K562 (cell line): Measurements from ENCODE around the gene ERVFRD-1. TPM values are rescaled to one million over a fixed set of nuclear protein-coding genes. Genes with fewer than 3 reads are reported as not detected.

Source experiments
- ATAC-seq: fragments of 200-7000 bp; cut with Tn5 transposase; 3 replicates; pipeline ENCODE4 v1.9.1; 2020; ENCODE audit warnings: moderate library complexity
- BruUV-seq: library from RNA; stranded (reverse); fragments of 400-500 nt; replicated peaks from 2 replicates; lab custom pipeline; 2021; lab: Mats Ljungman, UMichigan
- CTCF ChIA-PET: fragments of 300-600 bp; formaldehyde crosslinking; extraction: SDS; loops from one replicate; lab custom pipeline; 2021; ENCODE audit warnings: low intra/inter-chr PET ratio; lab: Yijun Ruan, JAX
- POLR2A ChIA-PET: fragments of 300-600, 350-650 bp; sonication (Branson Sonifier 250); formaldehyde crosslinking; extraction: SDS; loops from one replicate; lab custom pipeline; 2021; ENCODE audit warnings: antibody characterized with exemption, inconsistent platforms; lab: Yijun Ruan, JAX
- DNase-seq, 4 experiments: peaks; one replicate each; pipeline versions ENCODE4 v3.0.0 to v3.0.0-alpha.2; 2011 to 2018; ENCODE audit warnings: low spot score in 3 of 4, mixed read lengths in 3 of 4; ENCODE audit errors: extremely low read depth in 1 of 4
- FAIRE-seq: peaks from 2 replicates; lab custom pipeline; 2011; peaks lifted over from hg19 to GRCh38; lab: Jason Lieb, UNC
- H2AFZ ChIP-seq: 2 replicates; pipeline ENCODE4 v1.6.0; 2011; ENCODE audit warnings: low read depth, low read length, control low read depth, inconsistent platforms
- H3K27ac ChIP-seq: fragments of 200-600 bp; 3 replicates; pipeline ENCODE4 v1.8.0; 2011; ENCODE audit warnings: low read depth, mild to moderate bottlenecking, control low read depth, inconsistent platforms, low read length, moderate library complexity, mixed read lengths; ENCODE audit errors: extremely low read depth
- H3K27me3 ChIP-seq, 2 experiments: fragments of 300-600 bp in 1 of 2; 2 replicates in 1 of 2; 3 replicates in 1 of 2; pipeline versions ENCODE4 v1.6.0 to v1.8.0; 2011; ENCODE audit warnings: inconsistent platforms in 2 of 2, low read length in 2 of 2, mild to moderate bottlenecking in 1 of 2, mixed read lengths in 1 of 2, moderate library complexity in 1 of 2; ENCODE audit not compliant: control insufficient read depth in 2 of 2, insufficient read depth in 2 of 2
- H3K36me3 ChIP-seq: fragments of 300-600 bp; 3 replicates; pipeline ENCODE4 v1.8.0; 2011; ENCODE audit warnings: mild to moderate bottlenecking, low read length, inconsistent platforms; ENCODE audit not compliant: control insufficient read depth, insufficient read depth
- H3K4me1 ChIP-seq, 2 experiments: fragments of 200-600 bp in 1 of 2; replicated peaks in 1 of 2; 2 replicates in 1 of 2; 3 replicates in 1 of 2; pipeline versions ENCODE4 v1.5.1 to v1.8.0; 2011; ENCODE audit warnings: inconsistent platforms in 2 of 2, low read length in 2 of 2, mild to moderate bottlenecking in 1 of 2, mixed read lengths in 1 of 2, moderate library complexity in 1 of 2; ENCODE audit not compliant: control insufficient read depth in 2 of 2, insufficient read depth in 2 of 2
- H3K4me2 ChIP-seq: 2 replicates; pipeline ENCODE4 v1.6.1; 2011; ENCODE audit warnings: low read length, control low read depth, inconsistent platforms, mixed read lengths; ENCODE audit not compliant: insufficient read depth
- H3K4me3 ChIP-seq: fragments of 200-600 bp; sonication (generic), shearing (Covaris generic); 2 replicates; pipeline ENCODE4 v1.5.1; 2016; ENCODE audit warnings: control low read depth, inconsistent platforms
- H3K79me2 ChIP-seq: fragments of 200-600 bp; 3 replicates; pipeline ENCODE4 v1.8.0; 2011; ENCODE audit warnings: low read length, inconsistent platforms; ENCODE audit not compliant: control insufficient read depth, insufficient read depth
- H3K9ac ChIP-seq, 2 experiments: 2 replicates each; pipeline versions ENCODE4 v1.6.0 to v1.6.1; 2011; ENCODE audit warnings: low read depth in 2 of 2, low read length in 2 of 2, control low read depth in 1 of 2, inconsistent platforms in 1 of 2, mild to moderate bottlenecking in 1 of 2, mixed read lengths in 1 of 2; ENCODE audit not compliant: insufficient read depth in 1 of 2
- H3K9me1 ChIP-seq: one replicate; pipeline ENCODE4 v1.6.0; 2011; ENCODE audit warnings: inconsistent platforms, mild to moderate bottlenecking, low read length, moderate library complexity; ENCODE audit not compliant: control insufficient read depth, insufficient read depth
- H3K9me3 ChIP-seq: replicated peaks from 2 replicates; pipeline ENCODE4 v1.5.1; 2011; ENCODE audit warnings: low read depth, low read length, inconsistent platforms; ENCODE audit not compliant: control insufficient read depth, insufficient read depth
- H4K20me1 ChIP-seq: replicated peaks from 2 replicates; pipeline ENCODE4 v1.6.1; 2011; ENCODE audit warnings: low read length, inconsistent platforms, mixed read lengths; ENCODE audit not compliant: control insufficient read depth, insufficient read depth
- ERF ChIP-seq: fragments of 450-650 bp; formaldehyde crosslinking; IDR thresholded peaks from 2 replicates; pipeline ENCODE4 v1.4.0; 2020; ENCODE audit warnings: mild to moderate bottlenecking, mixed read lengths
- ESRRA ChIP-seq: fragments of 450-650 bp; IDR thresholded peaks from 2 replicates; pipeline ENCODE4 v1.6.1; 2014; ENCODE audit warnings: low read depth, mild to moderate bottlenecking, moderate library complexity, borderline replicate concordance
- FOS ChIP-seq: IDR thresholded peaks from 3 replicates; pipeline ENCODE4 v1.6.1; 2011; ENCODE audit not compliant: insufficient read length; ENCODE audit errors: extremely low read depth
- FOXK2 ChIP-seq, 2 experiments: fragments of 450-650 bp; IDR thresholded peaks in 1 of 2; conservative IDR thresholded peaks in 1 of 2; 2 replicates each; pipeline ENCODE4 v1.6.1; 2016; ENCODE audit warnings: low read depth in 2 of 2, mild to moderate bottlenecking in 1 of 2
- FOXM1 ChIP-seq, 2 experiments: fragments of 450-650 bp in 1 of 2; sonication (generic) in 1 of 2; formaldehyde crosslinking in 1 of 2; IDR thresholded peaks; 2 replicates each; pipeline versions ENCODE4 v1.6.1 to v1.9.0; 2017 to 2022; ENCODE audit warnings: low read depth in 2 of 2, mild to moderate bottlenecking in 2 of 2, missing genetic modification reagents in 1 of 2, moderate library complexity in 1 of 2
- MEIS2 ChIP-seq: fragments of 450-650 bp; IDR thresholded peaks from 2 replicates; pipeline ENCODE4 v1.6.1; 2014; ENCODE audit warnings: mild to moderate bottlenecking; ENCODE audit not compliant: partially characterized antibody
- NFE2 ChIP-seq: IDR thresholded peaks from 2 replicates; pipeline ENCODE4 v1.6.1; 2014; ENCODE audit warnings: antibody characterized with exemption, low read depth
- NFIX ChIP-seq: fragments of 250-450 bp; sonication (Bioruptor Pico); IDR thresholded peaks from 2 replicates; pipeline ENCODE4 v1.4.0; 2020; ENCODE audit warnings: low read depth, mild to moderate bottlenecking, moderate library complexity
- TRIM28 ChIP-seq: fragments of 450-650 bp; IDR thresholded peaks from 2 replicates; pipeline ENCODE4 v1.6.1; 2017
- UBTF ChIP-seq, 2 experiments: IDR thresholded peaks; 2 replicates each; pipeline ENCODE4 v1.6.1; 2012; ENCODE audit warnings: improper control_type of control experiment in 2 of 2, low read depth in 2 of 2, low read length in 2 of 2, borderline replicate concordance in 1 of 2
- WGBS: fragments of 100-300 bp; shearing (Covaris generic); methylation state at CpG from one replicate; pipeline ENCODE4 v1.1.6; 2016; ENCODE audit warnings: low coverage, mixed read lengths; ENCODE audit not compliant: insufficient coverage; ENCODE audit errors: missing lambda C conversion rate; 5-methylcytosine and 5-hydroxymethylcytosine counted together
- in situ Hi-C: fragments of 300-500 bp; cut with MboI; formaldehyde crosslinking; loops from 4 replicates; pipeline ENCODE4 v1.15.0; 2018; ENCODE audit warnings: inconsistent platforms, mixed read lengths
- intact Hi-C: fragments of 100-400 bp; cut with micrococcal nuclease; formaldehyde crosslinking; loops from 2 replicates; pipeline ENCODE4 v1.14.2; 2022
- polyA plus RNA-seq, 8 experiments: library from polyadenylated mRNA; depleted of rRNA in 4 of 8; stranded (reverse) in 5 of 8; unstranded in 3 of 8; fragments of >200 nt; fragmentation: Nextera tagmentation in 2 of 8; fragmentation: Illumina TruSeq in 1 of 8; extraction: Ambion mirVana in 2 of 8; extraction: Trizol in 1 of 8; gene quantifications; 2 replicates each; pipeline versions ENCODE4 v1.2.1 to v1.2.3, GENCODE V29; 2011 to 2014; ENCODE audit warnings: inconsistent platforms in 1 of 8, missing spikeins in 1 of 8
- total RNA-seq, 7 experiments: library from RNA; depleted of rRNA in 6 of 7; stranded (reverse); fragments of >200 nt in 6 of 7; fragmentation: Illumina TruSeq in 2 of 7; extraction: Trizol in 2 of 7; gene quantifications; 2 replicates each; pipeline versions ENCODE4 v1.2.1 to v1.2.3, GENCODE V29; 2011 to 2021; ENCODE audit warnings: low replicate concordance in 1 of 7

ERVFRD-1 gene
- total and polyA plus RNA-seq, 9 of the 15 experiments (the other 6 are each of a cell fraction or from before 2014, with no cell fraction given): 0.05 to 0.14 (median 0.09) TPM; not detected in 2

GRCh38 chr6:11121851-11122250, 10.3 kb upstream of the ERVFRD-1 start:
- DNase-seq (no peak), ATAC-seq (no peak), FAIRE-seq (no peak)
- H3K79me2 ChIP-seq: peaks cover 16% of the 10 kb centered on the region; the same call in 1 of the 3 replicates
- H4K20me1 ChIP-seq: peaks cover 4% of the 10 kb centered on the region; the same call in 1 of the 2 replicates
- no peak overlapping the region for H3K4me2 ChIP-seq
- no peaks in the 10 kb centered on the region for H3K9me1 ChIP-seq
- no peak for TF ChIP-seq TRIM28
- TF ChIP-seq MEIS2: no peak
- TF ChIP-seq FOXK2 (conservative IDR thresholded peaks at IDR 0.05 in 1 of 2, IDR thresholded peaks at IDR 0.05 in 1 of 2; ENCODE audit: low read depth in 2 of 2): no peak
- no peak for TF ChIP-seq FOXM1 (IDR thresholded peaks at IDR 0.05; ENCODE audit: low read depth)
- TF ChIP-seq FOXM1 (CRISPR knock-in tag; IDR thresholded peaks at IDR 0.05; ENCODE audit: low read depth): no peak
- TF ChIP-seq UBTF (IDR thresholded peaks at IDR 0.05; ENCODE audit: borderline replicate concordance in 1 of 2, low read depth in 2 of 2, low read length in 2 of 2): no peak
- no peak for TF ChIP-seq NFIX (CRISPR knock-in tag)
- TF ChIP-seq FOS: no peak
- no peak for TF ChIP-seq NFE2
- TF ChIP-seq ESRRA: no peak
- TF ChIP-seq ERF: no peak
- WGBS: 87% methylated on average over 2 of the region's 2 CpGs
- H3K27ac ChIP-seq: no peak overlapping the region
- H3K4me3 ChIP-seq: no peak overlapping the region
- H3K27me3 ChIP-seq: no peaks in the 10 kb centered on the region
- 0 out of 3 replicates have a peak, but pooled peaks cover 2% of the 10 kb centered on the region for H3K36me3 ChIP-seq
- H3K9me3 ChIP-seq: no peaks in the 10 kb centered on the region
- peaks cover 0 to 2% of the 10 kb centered on the region in 2 experiments; a peak in 2 of 5 replicates for H3K4me1 ChIP-seq
- POLR2A ChIA-PET: no interaction called here
- no peak overlapping the region for H2AFZ ChIP-seq
- in situ Hi-C loops: no loop called here
- BruUV-seq: no TSS peak
- CTCF ChIA-PET: no interaction called here
- no peak overlapping the region for H3K9ac ChIP-seq
- intact Hi-C loops: no loop called here
